BE2C (cell line): ENCODE data around the gene MAMLD1.

ENCODE experiments used
- DNase-seq: peaks from one replicate; pipeline ENCODE4 v3.0.0-alpha.2; 2020
- H3K27me3 ChIP-seq: fragments of 250-450 bp; sonication (Bioruptor Pico); 2 replicates; pipeline ENCODE4 v1.5.1; 2020; ENCODE audit warnings: mild to moderate bottlenecking
- H3K36me3 ChIP-seq: fragments of 250-450 bp; sonication (Bioruptor Pico); 2 replicates; pipeline ENCODE4 v1.5.1; 2020; ENCODE audit warnings: mild to moderate bottlenecking
- H3K4me1 ChIP-seq: fragments of 250-450 bp; sonication (Bioruptor Pico); 2 replicates; pipeline ENCODE4 v1.5.1; 2020
- H3K4me3 ChIP-seq: 2 replicates; pipeline ENCODE4 v1.5.1; 2011; ENCODE audit warnings: low read depth, low read length
- H3K9me3 ChIP-seq: fragments of 250-450 bp; sonication (Bioruptor Pico); 2 replicates; pipeline ENCODE4 v1.5.1; 2020
- CTCF ChIP-seq: IDR thresholded peaks from 2 replicates; pipeline ENCODE4 v1.5.1; 2012; ENCODE audit warnings: mild to moderate bottlenecking, low read depth, low read length

MAMLD1 gene

GRCh38 chrX:150487369-150488094 lies 124.4 kb downstream of the MAMLD1 start:
- H3K4me1 ChIP-seq: no peaks in the 10 kb centered on the region
- H3K9me3 ChIP-seq: no peaks in the 10 kb centered on the region
- H3K36me3 ChIP-seq: no peaks in the 10 kb centered on the region
- no peaks in the 10 kb centered on the region for H3K27me3 ChIP-seq
- no peak for DNase-seq
- no peak for TF ChIP-seq CTCF
- H3K4me3 ChIP-seq: no peak overlapping the region

GRCh38 chrX:150489359-150490015 lies 126.4 kb downstream of the MAMLD1 start:
- no peaks in the 10 kb centered on the region for H3K4me1 ChIP-seq
- DNase-seq: no peak
- H3K4me3 ChIP-seq: no peak overlapping the region
- TF ChIP-seq CTCF: no peak
- no peaks in the 10 kb centered on the region for H3K27me3 ChIP-seq
- H3K36me3 ChIP-seq: no peaks in the 10 kb centered on the region
- no peaks in the 10 kb centered on the region for H3K9me3 ChIP-seq

- Histone ChIP-seq H3K4me1 (no peaks in the 10 kb centered on the region), H3K4me3 (no peak overlapping the region), H3K9me3 (no peaks in the 10 kb centered on the region)
Observed at GRCh38 chrX:150495496-150495895, 132.4 kb downstream of the MAMLD1 start.

GRCh38 chrX:150499240-150499639 lies 136.1 kb downstream of the MAMLD1 start:
- H3K9me3 ChIP-seq: no peaks in the 10 kb centered on the region
- no peak for TF ChIP-seq CTCF
- no peaks in the 10 kb centered on the region for H3K4me1 ChIP-seq
- no peaks in the 10 kb centered on the region for H3K36me3 ChIP-seq
- DNase-seq: no peak
- no peak overlapping the region for H3K4me3 ChIP-seq
- no peaks in the 10 kb centered on the region for H3K27me3 ChIP-seq

More at GRCh38 chrX:150495496-150495895, 132.4 kb downstream of the MAMLD1 start:
- DNase-seq: no peak
- Histone ChIP-seq H3K36me3 (no peaks in the 10 kb centered on the region), H3K27me3 (no peaks in the 10 kb centered on the region)
- no peak for TF ChIP-seq CTCF

GRCh38 chrX:150502091-150502490 lies 139.0 kb downstream of the MAMLD1 start:
- DNase-seq: no peak
- no peaks in the 10 kb centered on the region for H3K4me1 ChIP-seq

More at GRCh38 chrX:150502091-150502490, 139.0 kb downstream of the MAMLD1 start:
- TF ChIP-seq CTCF: no peak
- no peaks in the 10 kb centered on the region for H3K9me3 ChIP-seq
- H3K4me3 ChIP-seq: no peak overlapping the region
- H3K27me3 ChIP-seq: no peaks in the 10 kb centered on the region
- H3K36me3 ChIP-seq: no peaks in the 10 kb centered on the region
